DMS 273 (cell line): Measurements from ENCODE around the gene MRRF.

Experiments
- DNase-seq: peaks from one replicate; lab custom pipeline; 2025; ENCODE audit not compliant: unreplicated experiment; lab: John Stamatoyannopoulos, UW

Gene MRRF

GRCh38 chr9:122264360-122265148 is at the start of gene MRRF, which contains the start of gene RBM18:
Gene MRRF (plus strand): TSS chr9:122264882. CDS start chr9:122270892, 6,010 bp downstream.
Gene RBM18 (minus strand): TSS chr9:122264840. CDS start chr9:122261492, 3,348 bp downstream.
- DNase-seq: peak; percentile 95

- DNase-seq: no peak
Measured at GRCh38 chr9:122215663-122216062, 49.0 kb upstream of the MRRF start.

GRCh38 chr9:122216138-122216797 is 48.4 kb upstream of the MRRF start:
- DNase-seq: no peak

- DNase-seq: no peak
Measured at GRCh38 chr9:122216798-122217418, 47.8 kb upstream of the MRRF start.

- peak; percentile 22 for DNase-seq
Measured at GRCh38 chr9:122217640-122218039, 47.0 kb upstream of the MRRF start.

GRCh38 chr9:122218071-122218934 is 46.4 kb upstream of the MRRF start:
- no peak for DNase-seq

- peak; percentile 45 for DNase-seq
Measured at GRCh38 chr9:122218935-122219855, 45.5 kb upstream of the MRRF start.

GRCh38 chr9:122219856-122220672 is 44.6 kb upstream of the MRRF start:
- DNase-seq: peak; percentile 45

- no peak for DNase-seq
Measured at GRCh38 chr9:122220673-122221182, 44.0 kb upstream of the MRRF start.

- DNase-seq: peak; percentile 51
Measured at GRCh38 chr9:122221183-122221811, 43.4 kb upstream of the MRRF start.

- DNase-seq: no peak
Measured at GRCh38 chr9:122222791-122223190, 41.9 kb upstream of the MRRF start.

GRCh38 chr9:122223435-122223834 is 41.2 kb upstream of the MRRF start:
- DNase-seq: no peak

- DNase-seq: no peak
Measured at GRCh38 chr9:122225312-122226141, 39.2 kb upstream of the MRRF start.

GRCh38 chr9:122226142-122226757 is 38.4 kb upstream of the MRRF start:
- DNase-seq: peak; percentile 36

GRCh38 chr9:122226758-122227574 is 37.7 kb upstream of the MRRF start:
- peak; percentile 38 for DNase-seq

GRCh38 chr9:122227575-122227900 is 37.1 kb upstream of the MRRF start:
- DNase-seq: peak; percentile 58
